H9 (cell line): ENCODE results near the gene HOXA1. TPM values are rescaled to one million over a fixed set of nuclear protein-coding genes. Genes with fewer than 3 reads are reported as not detected.
A peak's percentile ranks its signal among the peaks of the same experiment; 100 is the strongest.

Source experiments
- DNase-seq: peaks from one replicate; pipeline ENCODE4 v3.0.0-alpha.2; 2017
- H2AFZ ChIP-seq: one replicate; pipeline ENCODE4 v1.6.1; 2013; ENCODE audit warnings: mild to moderate bottlenecking, low read length, control low read depth, moderate library complexity
- H2AK5ac ChIP-seq: 2 replicates; pipeline ENCODE4 v1.6.1; 2013; ENCODE audit warnings: low read length, control low read depth, mixed read lengths; ENCODE audit not compliant: insufficient read length
- H2BK120ac ChIP-seq: one replicate; pipeline ENCODE4 v1.6.1; 2013; ENCODE audit warnings: low read depth, mild to moderate bottlenecking, low read length, control low read depth, inconsistent platforms; ENCODE audit not compliant: poor library complexity, severe bottlenecking
- H2BK12ac ChIP-seq: 2 replicates; pipeline ENCODE4 v1.6.1; 2013; ENCODE audit warnings: low read length, control low read depth, mixed read lengths, low read depth; ENCODE audit not compliant: insufficient read length
- H2BK15ac ChIP-seq: 2 replicates; pipeline ENCODE4 v1.6.1; 2013; ENCODE audit warnings: low read depth, low read length, control low read depth
- H2BK20ac ChIP-seq: one replicate; pipeline ENCODE4 v1.6.1; 2013; ENCODE audit warnings: low read depth, mild to moderate bottlenecking, low read length, control low read depth, inconsistent platforms; ENCODE audit not compliant: poor library complexity, severe bottlenecking
- H2BK5ac ChIP-seq: 2 replicates; pipeline ENCODE4 v1.6.1; 2013; ENCODE audit warnings: low read length, control low read depth, mixed read lengths; ENCODE audit not compliant: insufficient read length
- H3K14ac ChIP-seq: 2 replicates; pipeline ENCODE4 v1.6.1; 2013; ENCODE audit warnings: low read length, control low read depth; ENCODE audit not compliant: insufficient read depth
- H3K18ac ChIP-seq: 2 replicates; pipeline ENCODE4 v1.6.1; 2013; ENCODE audit warnings: low read depth, mild to moderate bottlenecking, mixed read lengths, low read length, control low read depth; ENCODE audit not compliant: insufficient read length
- H3K23ac ChIP-seq: 2 replicates; pipeline ENCODE4 v1.6.1; 2013; ENCODE audit warnings: low read length, control low read depth, mixed read lengths, low read depth; ENCODE audit not compliant: insufficient read length
- H3K23me2 ChIP-seq: 2 replicates; pipeline ENCODE4 v1.6.1; 2013; ENCODE audit warnings: low read depth, mild to moderate bottlenecking, mixed read lengths, low read length, control low read depth; ENCODE audit not compliant: insufficient read length, poor library complexity, severe bottlenecking
- H3K27ac ChIP-seq: 2 replicates; pipeline ENCODE4 v1.5.1; 2013; ENCODE audit warnings: low read length, control low read depth, mixed read lengths, low read depth; ENCODE audit not compliant: insufficient read length
- H3K27me3 ChIP-seq: 2 replicates; pipeline ENCODE4 v1.6.1; 2013; ENCODE audit warnings: low read length, control low read depth, inconsistent platforms; ENCODE audit not compliant: insufficient read depth
- H3K4ac ChIP-seq: 2 replicates; pipeline ENCODE4 v1.6.1; 2013; ENCODE audit warnings: low read depth, mild to moderate bottlenecking, control low read depth, inconsistent platforms, low read length, moderate library complexity
- H3K4me1 ChIP-seq: 2 replicates; pipeline ENCODE4 v1.6.1; 2013; ENCODE audit warnings: low read length, control low read depth, inconsistent platforms; ENCODE audit not compliant: insufficient read depth
- H3K4me2 ChIP-seq: 2 replicates; pipeline ENCODE4 v1.6.1; 2013; ENCODE audit warnings: low read length, control low read depth, mixed read lengths; ENCODE audit not compliant: insufficient read length, insufficient read depth
- H3K56ac ChIP-seq: 2 replicates; pipeline ENCODE4 v1.6.1; 2013; ENCODE audit warnings: low read depth, mild to moderate bottlenecking, mixed read lengths, low read length, control low read depth; ENCODE audit not compliant: insufficient read length
- H3K79me1 ChIP-seq: 2 replicates; pipeline ENCODE4 v1.6.1; 2013; ENCODE audit warnings: low read depth, mild to moderate bottlenecking, moderate library complexity, low read length, control low read depth, inconsistent platforms; ENCODE audit not compliant: insufficient read depth, poor library complexity, severe bottlenecking
- H3K79me2 ChIP-seq: 2 replicates; pipeline ENCODE4 v1.6.1; 2013; ENCODE audit warnings: low read length, control low read depth, inconsistent platforms; ENCODE audit not compliant: insufficient read depth
- H3K9ac ChIP-seq: 2 replicates; pipeline ENCODE4 v1.6.1; 2013; ENCODE audit warnings: low read length, control low read depth, mixed read lengths; ENCODE audit not compliant: insufficient read length; ENCODE audit errors: extremely low read depth
- H3K9me3 ChIP-seq: one replicate; pipeline ENCODE4 v1.6.1; 2013; ENCODE audit warnings: low read depth, low read length, inconsistent platforms; ENCODE audit not compliant: control insufficient read depth
- H3T11ph ChIP-seq: one replicate; pipeline ENCODE4 v1.6.1; 2013; ENCODE audit warnings: mild to moderate bottlenecking, low read length, control low read depth, inconsistent platforms
- H4K20me1 ChIP-seq: one replicate; pipeline ENCODE4 v1.6.1; 2013; ENCODE audit not compliant: control insufficient read depth, insufficient read length, insufficient read depth
- H4K5ac ChIP-seq: 2 replicates; pipeline ENCODE4 v1.6.1; 2013; ENCODE audit warnings: low read depth, mild to moderate bottlenecking, mixed read lengths, low read length, control low read depth; ENCODE audit not compliant: insufficient read length
- H4K8ac ChIP-seq: replicated peaks from 2 replicates; pipeline ENCODE4 v1.6.1; 2013; ENCODE audit warnings: low read length, control low read depth, mixed read lengths, low read depth; ENCODE audit not compliant: insufficient read length
- H4K91ac ChIP-seq: 2 replicates; pipeline ENCODE4 v1.6.1; 2013; ENCODE audit warnings: low read depth, mild to moderate bottlenecking, moderate library complexity, mixed read lengths, low read length, control low read depth; ENCODE audit not compliant: insufficient read length
- H3K27ac Mint-ChIP-seq, 3 experiments: 2 replicates in 2 of 3; 3 replicates in 1 of 3; pipeline ENCODE4 v1.8.0; 2020 to 2021; ENCODE audit warnings: mixed read lengths in 3 of 3, mild to moderate bottlenecking in 1 of 3, moderate library complexity in 1 of 3
- H3K27me3 Mint-ChIP-seq: 2 replicates; pipeline ENCODE4 v1.8.0; 2021; ENCODE audit warnings: low read depth, mild to moderate bottlenecking, moderate library complexity, mixed read lengths
- H3K36me3 Mint-ChIP-seq, 3 experiments: 2 replicates in 2 of 3; 3 replicates in 1 of 3; pipeline ENCODE4 v1.8.0; 2020 to 2021; ENCODE audit warnings: low read depth in 3 of 3, mixed read lengths in 3 of 3; ENCODE audit not compliant: insufficient read depth in 1 of 3
- H3K4me1 Mint-ChIP-seq, 2 experiments: 2 replicates each; pipeline ENCODE4 v1.8.0; 2020; ENCODE audit warnings: mixed read lengths in 2 of 2
- H3K4me3 Mint-ChIP-seq, 2 experiments: 2 replicates in 1 of 2; 3 replicates in 1 of 2; pipeline ENCODE4 v1.8.0; 2020 to 2021; ENCODE audit warnings: mild to moderate bottlenecking in 2 of 2, mixed read lengths in 2 of 2, moderate library complexity in 1 of 2
- H3K9me3 Mint-ChIP-seq, 2 experiments: 2 replicates in 1 of 2; 3 replicates in 1 of 2; pipeline ENCODE4 v1.8.0; 2020; ENCODE audit warnings: mild to moderate bottlenecking in 2 of 2, mixed read lengths in 2 of 2, moderate library complexity in 1 of 2
- CTCF ChIP-seq: fragments of 200-600 bp; sonication (generic); conservative IDR thresholded peaks from 3 replicates; pipeline ENCODE4 v1.8.0; 2021; ENCODE audit warnings: antibody characterized with exemption, mild to moderate bottlenecking
- WGBS: extraction: QIAGEN DNeasy Blood & Tissue Kit; methylation state at CpG from one replicate; pipeline ENCODE4 v1.1.7; 2013; ENCODE audit warnings: missing lambda C conversion rate, low lambda C conversion rate, mixed read lengths; ENCODE audit not compliant: insufficient read length; ENCODE audit errors: extremely low coverage; 5-methylcytosine and 5-hydroxymethylcytosine counted together
- total RNA-seq: library from RNA; stranded (reverse); gene quantifications from 2 replicates; pipeline ENCODE4 v1.2.1, GENCODE V29; 2021

Gene HOXA1
- total RNA-seq, 1 experiment from 2014 or later: not detected

GRCh38 chr7:27095050-27095896 is 527 bp downstream of the HOXA1 start:
- peaks cover 100% of the 10 kb centered on the region for H3K27me3 Mint-ChIP-seq
- H4K8ac ChIP-seq: no peak overlapping the region

More at GRCh38 chr7:27095050-27095896, 527 bp downstream of the HOXA1 start:
- Histone ChIP-seq H3K9me3 (no peaks in the 10 kb centered on the region), H3K27ac (no peak overlapping the region), H4K91ac (no peak overlapping the region), H3K14ac (no peak overlapping the region), H3K27me3 (peaks cover 88% of the 10 kb centered on the region), H3K9ac (no peak overlapping the region), H3K4ac (no peak overlapping the region), H2AK5ac (no peak overlapping the region), H4K5ac (no peak overlapping the region), H3T11ph (no peak overlapping the region), H2BK5ac (no peak overlapping the region), H3K23ac (no peak overlapping the region), H2BK15ac (no peak overlapping the region), H4K20me1 (peaks cover 2% of the 10 kb centered on the region), H3K18ac (no peak overlapping the region), H3K79me2 (no peaks in the 10 kb centered on the region), H2BK120ac (no peak overlapping the region), H2BK12ac (no peak overlapping the region), H3K79me1 (no peaks in the 10 kb centered on the region), H2AFZ (no peak overlapping the region), H3K23me2 (peaks cover 7% of the 10 kb centered on the region), H3K4me1 (peaks cover 5% of the 10 kb centered on the region; the same call in 1 of the 2 replicates), H3K56ac (no peak overlapping the region), H2BK20ac (no peak overlapping the region), H3K4me2 (peak overlapping the region; percentile 28)
- no CpG with 5 or more reads among the region's 33 CpGs for WGBS
- H3K36me3 Mint-ChIP-seq: no peaks in the 10 kb centered on the region
- peaks cover 2 to 31% of the 10 kb centered on the region in 2 experiments; a peak in 4 of 5 replicates for H3K9me3 Mint-ChIP-seq
- TF ChIP-seq CTCF: no peak
- DNase-seq: no peak
- peaks cover 47 to 60% of the 10 kb centered on the region in 2 experiments for H3K4me1 Mint-ChIP-seq
- no peak overlapping the region; a peak in 1 of 7 replicates for H3K27ac Mint-ChIP-seq
- peak overlapping the region; percentile 61 to 86 for H3K4me3 Mint-ChIP-seq
